SU-DHL-6 (cell line): ENCODE results near the gene KRTCAP2.

Experiments
- H2AFZ ChIP-seq: fragments of 200-600 bp; sonication (generic); 2 replicates; pipeline ENCODE4 v1.6.1; 2014; ENCODE audit warnings: low read depth, mild to moderate bottlenecking, moderate library complexity, mixed read lengths, antibody characterized with exemption, low read length; ENCODE audit not compliant: severe bottlenecking
- H3F3A ChIP-seq: fragments of 200-600 bp; shearing (Covaris generic); 2 replicates; pipeline ENCODE4 v1.6.0; 2016; ENCODE audit warnings: antibody characterized with exemption, mild to moderate bottlenecking; ENCODE audit not compliant: insufficient read depth
- H3K27ac ChIP-seq: fragments of 200-600 bp; sonication (generic); 2 replicates; pipeline ENCODE4 v1.5.1; 2016; ENCODE audit warnings: low read depth, mild to moderate bottlenecking, low read length, moderate library complexity, mixed read lengths
- H3K27me3 ChIP-seq: fragments of 200-600 bp; sonication (generic), shearing (Covaris generic); 2 replicates; pipeline ENCODE4 v1.6.0; 2014; ENCODE audit warnings: mild to moderate bottlenecking, low read length
- H3K36me3 ChIP-seq: fragments of 200-600 bp; sonication (generic); 2 replicates; pipeline ENCODE4 v1.6.1; 2014; ENCODE audit warnings: mild to moderate bottlenecking, low read length, mixed read lengths
- H3K4me2 ChIP-seq: fragments of 300-600, 200-600 bp; shearing (Covaris generic), sonication (generic); 2 replicates; pipeline ENCODE4 v1.6.0; 2014; ENCODE audit warnings: low read length, low read depth, mild to moderate bottlenecking; ENCODE audit not compliant: poor library complexity, severe bottlenecking
- H3K4me3 ChIP-seq: fragments of 200-600 bp; sonication (generic); 2 replicates; pipeline ENCODE4 v1.5.1; 2014; ENCODE audit warnings: antibody characterized with exemption, low read length, mild to moderate bottlenecking, mixed read lengths; ENCODE audit not compliant: insufficient read depth, poor library complexity, severe bottlenecking
- H3K79me2 ChIP-seq: fragments of 200-600 bp; sonication (generic); 2 replicates; pipeline ENCODE4 v1.6.1; 2014; ENCODE audit warnings: mild to moderate bottlenecking, low read length, moderate library complexity; ENCODE audit not compliant: insufficient read depth
- H3K9ac ChIP-seq: fragments of 200-600 bp; sonication (generic); 2 replicates; pipeline ENCODE4 v1.7.0; 2014; ENCODE audit warnings: mild to moderate bottlenecking, low read length
- H3K9me2 ChIP-seq: fragments of 200-600 bp; sonication (generic); replicated peaks from 2 replicates; pipeline ENCODE4 v1.6.1; 2014; ENCODE audit warnings: low read length; ENCODE audit not compliant: insufficient read depth
- H3K9me3 ChIP-seq: fragments of 200-600 bp; sonication (generic); 2 replicates; pipeline ENCODE4 v1.6.1; 2014; ENCODE audit warnings: low read length, mixed read lengths; ENCODE audit not compliant: insufficient read depth
- H4K20me1 ChIP-seq: fragments of 200-600 bp; sonication (generic); 2 replicates; pipeline ENCODE4 v1.6.1; 2014; ENCODE audit warnings: low read depth, mild to moderate bottlenecking, antibody characterized with exemption, low read length, moderate library complexity, mixed read lengths
- CTCF ChIP-seq: fragments of 200-600 bp; sonication (generic); IDR thresholded peaks from one replicate; pipeline ENCODE4 v1.5.1; 2017; ENCODE audit warnings: antibody characterized with exemption, mild to moderate bottlenecking, low read length, moderate library complexity; ENCODE audit not compliant: insufficient read depth, poor library complexity, severe bottlenecking
- EZH2phosphoT487 ChIP-seq: fragments of 200-600 bp; sonication (generic), shearing (Covaris generic); conservative IDR thresholded peaks from 2 replicates; pipeline ENCODE4 v1.6.1; 2018; ENCODE audit warnings: mild to moderate bottlenecking, antibody characterized with exemption, low read length, moderate library complexity, mixed read lengths

KRTCAP2 gene

DNA sequence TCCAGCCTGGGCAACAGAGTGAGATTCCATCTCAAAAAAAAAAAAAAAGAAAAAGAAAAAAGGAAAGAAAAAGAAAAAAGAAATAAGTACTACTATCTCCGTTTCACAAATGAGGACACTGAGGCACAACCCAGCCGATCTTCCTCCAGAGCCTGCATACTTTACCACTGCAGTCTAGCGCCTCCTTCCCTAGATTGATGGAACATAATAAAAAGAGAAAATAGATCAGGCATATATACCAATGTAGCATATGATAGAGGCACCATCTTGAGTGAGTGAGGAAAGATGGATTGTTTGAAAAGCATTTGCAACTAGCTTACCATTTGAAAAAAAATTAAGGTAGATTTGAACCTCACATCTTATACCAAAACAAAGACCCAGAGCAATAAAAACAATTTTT, 27.6 kb downstream of the KRTCAP2 start:
- Histone ChIP-seq H3K79me2 (no peaks in the 10 kb centered on the region), H3K9ac (no peak overlapping the region), H3F3A (no peaks in the 10 kb centered on the region), H3K27me3 (no peaks in the 10 kb centered on the region), H3K27ac (no peak overlapping the region), H4K20me1 (no peaks in the 10 kb centered on the region), H2AFZ (no peak overlapping the region), H3K9me3 (no peaks in the 10 kb centered on the region), H3K4me3 (no peak overlapping the region), H3K4me2 (no peak overlapping the region), H3K36me3 (no peaks in the 10 kb centered on the region), H3K9me2 (no peaks in the 10 kb centered on the region)
- TF ChIP-seq CTCF: no peak
- no peak for TF ChIP-seq EZH2phosphoT487

DNA sequence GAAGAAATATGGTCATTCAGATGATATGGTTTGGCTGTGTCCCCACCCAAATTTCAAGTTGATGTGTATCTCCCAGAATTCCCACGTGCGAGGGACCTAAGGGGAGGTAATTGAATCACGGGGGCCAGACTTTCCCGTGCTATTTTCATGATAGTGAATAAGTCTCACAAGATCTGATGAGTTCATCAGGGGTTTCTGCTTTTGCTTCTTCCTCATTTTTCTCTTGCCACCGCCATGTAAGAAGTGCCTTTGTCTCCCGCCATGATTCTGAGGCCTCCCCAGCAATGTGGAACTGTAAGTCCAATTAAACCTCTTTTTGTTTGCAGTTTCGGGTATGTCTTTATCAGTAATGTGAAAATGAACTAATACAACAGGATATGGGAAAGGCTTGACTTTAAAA, 31.4 kb downstream of the KRTCAP2 start:
- Histone ChIP-seq H2AFZ (no peak overlapping the region), H3K79me2 (peaks cover 8% of the 10 kb centered on the region; the same call in 1 of the 2 replicates), H3K9ac (no peak overlapping the region), H3K4me2 (no peak overlapping the region), H3K27me3 (no peaks in the 10 kb centered on the region), H3K9me3 (no peaks in the 10 kb centered on the region), H3K36me3 (no peaks in the 10 kb centered on the region), H3K4me3 (no peak overlapping the region), H3F3A (peaks cover 13% of the 10 kb centered on the region), H3K27ac (no peak overlapping the region), H4K20me1 (no peaks in the 10 kb centered on the region), H3K9me2 (no peaks in the 10 kb centered on the region)
- no peak for TF ChIP-seq CTCF
- no peak for TF ChIP-seq EZH2phosphoT487

- no peak for TF ChIP-seq EZH2phosphoT487
- no peak for TF ChIP-seq CTCF
- Histone ChIP-seq H3K9me2 (no peaks in the 10 kb centered on the region), H3K27me3 (no peaks in the 10 kb centered on the region), H4K20me1 (no peaks in the 10 kb centered on the region), H3K4me2 (peak overlapping the region; percentile 63), H3K9me3 (no peaks in the 10 kb centered on the region), H3K9ac (peak overlapping the region; percentile 87), H3K27ac (no peak overlapping the region), H3K79me2 (peaks cover 8% of the 10 kb centered on the region; the same call in 1 of the 2 replicates), H3K4me3 (peak overlapping the region; percentile 90), H2AFZ (peak overlapping the region; percentile 75), H3F3A (peaks cover 15% of the 10 kb centered on the region), H3K36me3 (no peaks in the 10 kb centered on the region)
These were observed 32.5 kb downstream of the KRTCAP2 start for GRCh38 chr1:155140630-155140953.
